Calu3 (cell line): ENCODE results near the gene SLC3A2. TPM values are rescaled to one million over a fixed set of nuclear protein-coding genes. Genes with fewer than 3 reads are reported as not detected.
A peak's percentile ranks its signal among the peaks of the same experiment; 100 is the strongest.

ENCODE experiments used
- BruUV-seq: library from RNA; stranded (reverse); fragments of 400-500 nt; replicated peaks from 2 replicates; lab custom pipeline; 2021; lab: Mats Ljungman, UMichigan
- CTCF ChIA-PET: fragments of 300-600 bp; sonication (Branson Sonifier 250); formaldehyde crosslinking; loops from one replicate; lab custom pipeline; 2022; ENCODE audit warnings: antibody characterized with exemption; lab: Charles Lee
- DNase-seq: peaks from one replicate; pipeline ENCODE4 v3.0.0; 2022
- H3K27ac Mint-ChIP-seq: one replicate; pipeline ENCODE4 v1.8.0; 2022; ENCODE audit warnings: mixed read lengths; ENCODE audit not compliant: unreplicated experiment
- H3K27me3 Mint-ChIP-seq: one replicate; pipeline ENCODE4 v1.8.0; 2022; ENCODE audit warnings: mixed read lengths; ENCODE audit not compliant: unreplicated experiment
- H3K36me3 Mint-ChIP-seq: one replicate; pipeline ENCODE4 v1.8.0; 2022; ENCODE audit warnings: mild to moderate bottlenecking, moderate library complexity, mixed read lengths; ENCODE audit not compliant: insufficient read depth, unreplicated experiment
- H3K4me1 Mint-ChIP-seq: one replicate; pipeline ENCODE4 v1.8.0; 2022; ENCODE audit warnings: mild to moderate bottlenecking, low read depth, mixed read lengths; ENCODE audit not compliant: unreplicated experiment
- H3K4me3 Mint-ChIP-seq: one replicate; pipeline ENCODE4 v1.8.0; 2022; ENCODE audit warnings: mild to moderate bottlenecking, low read depth, moderate library complexity, mixed read lengths; ENCODE audit not compliant: unreplicated experiment
- H3K9me3 Mint-ChIP-seq: one replicate; pipeline ENCODE4 v1.8.0; 2022; ENCODE audit warnings: low read depth, mixed read lengths; ENCODE audit not compliant: unreplicated experiment
- CTCF ChIP-seq: fragments of 200-600 bp; IDR thresholded peaks from one replicate; pipeline ENCODE4 v1.8.0; 2022; ENCODE audit warnings: antibody characterized with exemption; ENCODE audit not compliant: unreplicated experiment
- intact Hi-C: fragments of 100-400 bp; cut with micrococcal nuclease; formaldehyde crosslinking; loops from one replicate; pipeline ENCODE4 v1.10.0; 2022; ENCODE audit not compliant: unreplicated experiment
- total RNA-seq: library from RNA; stranded (reverse); gene quantifications from 2 replicates; pipeline ENCODE4 v1.2.3, GENCODE V29; 2022

Gene SLC3A2
- total RNA-seq, 1 experiment from 2014 or later, result 444 TPM

- CTCF ChIA-PET, result interaction anchor here (0.8 kb wide), 1 partner anchor 92 kb away, joined by 3 read pairs; the partner anchor contains the start of gene TMEM179B
Measured at GRCh38 chr11:62879235-62879978, 1.3 kb upstream of the SLC3A2 start.

GRCh38 chr11:62880231-62880802 lies 379 bp upstream of the SLC3A2 start:
- BruUV-seq, result no TSS peak
- Mint-ChIP-seq H3K4me3 (peak overlapping the region; percentile 100), H3K9me3 (no peaks in the 10 kb centered on the region), H3K36me3 (peaks cover 80% of the 10 kb centered on the region), H3K27ac (peak overlapping the region; percentile 100), H3K27me3 (peaks cover 9% of the 10 kb centered on the region), H3K4me1 (peaks cover 56% of the 10 kb centered on the region)
- intact Hi-C loops, result loop anchor here (2.0 kb wide), 1 partner anchor 40 kb away; no protein-coding TSS in a partner anchor
- peak; percentile 39 for DNase-seq
- CTCF ChIA-PET, result no interaction called here
- TF ChIP-seq CTCF, result no peak

More at GRCh38 chr11:62879235-62879978, 1.3 kb upstream of the SLC3A2 start:
- Mint-ChIP-seq H3K9me3 (no peaks in the 10 kb centered on the region), H3K27me3 (peaks cover 9% of the 10 kb centered on the region), H3K4me1 (peaks cover 50% of the 10 kb centered on the region), H3K27ac (peak overlapping the region; percentile 100), H3K36me3 (peaks cover 79% of the 10 kb centered on the region), H3K4me3 (peak overlapping the region; percentile 100)
- intact Hi-C loops, result loop anchor here (5.0 kb wide), 1 partner anchor 92 kb away; the partner anchor contains the start of gene TMEM179B
- no peak for TF ChIP-seq CTCF
- no TSS peak for BruUV-seq
- DNase-seq, result no peak

- Mint-ChIP-seq H3K9me3 (no peaks in the 10 kb centered on the region), H3K4me1 (peaks cover 50% of the 10 kb centered on the region), H3K4me3 (peak overlapping the region; percentile 100), H3K36me3 (peaks cover 90% of the 10 kb centered on the region), H3K27ac (peak overlapping the region; percentile 100), H3K27me3 (peaks cover 9% of the 10 kb centered on the region)
- intact Hi-C loops, result loop anchor here (2.0 kb wide), 1 partner anchor 41 kb away; no protein-coding TSS in a partner anchor
- CTCF ChIA-PET, result interaction anchor here (0.6 to 1.2 kb wide), 9 partner anchors 26 to 153 kb away, joined by 3 to 8 read pairs (median 4); partner anchors contain the start of gene WDR74
- peak; percentile 95 for DNase-seq
- no peak for TF ChIP-seq CTCF
- BruUV-seq, result TSS peak; percentile 40
Measured at GRCh38 chr11:62881579-62882430, 1.1 kb downstream of the SLC3A2 start.

- Mint-ChIP-seq H3K36me3 (peaks cover 93% of the 10 kb centered on the region), H3K27me3 (peaks cover 9% of the 10 kb centered on the region), H3K4me1 (peaks cover 44% of the 10 kb centered on the region), H3K9me3 (no peaks in the 10 kb centered on the region), H3K4me3 (peak overlapping the region; percentile 100), H3K27ac (peak overlapping the region; percentile 100)
- no peak for DNase-seq
- intact Hi-C loops, result no loop called here
- no TSS peak for BruUV-seq
- CTCF ChIA-PET, result interaction anchor here (1.2 kb wide), 1 partner anchor 41 kb away, joined by 4 read pairs; no protein-coding TSS in a partner anchor
- no peak for TF ChIP-seq CTCF
Measured at GRCh38 chr11:62882431-62882749, 1.7 kb downstream of the SLC3A2 start.
